Astrocyte of the spinal cord (primary cell): Measurements from ENCODE around the gene STYK1.

Source experiments
- DNase-seq: peaks from one replicate; pipeline ENCODE4 v3.0.0; 2011; ENCODE audit warnings: low read depth, low spot score
- H3K4me3 ChIP-seq: 2 replicates; pipeline ENCODE4 v1.5.1; 2011; ENCODE audit warnings: low read depth, mild to moderate bottlenecking, low read length, moderate library complexity
- CTCF ChIP-seq: IDR thresholded peaks from 2 replicates; pipeline ENCODE4 v1.5.1; 2012; ENCODE audit warnings: low read depth, mild to moderate bottlenecking, low read length, inconsistent platforms
- in situ Hi-C: cut with HindIII; loops from 2 replicates; pipeline ENCODE4 v1.10.0; 2017; ENCODE audit warnings: low sequenced_read_pairs

STYK1 gene

GRCh38 chr12:10709808-10710207, 36.0 kb upstream of the STYK1 start:
- no peak for DNase-seq
- H3K4me3 ChIP-seq, result no peak overlapping the region
- in situ Hi-C loops, result no loop called here
- no peak for TF ChIP-seq CTCF

- in situ Hi-C loops, result no loop called here
- no peak for TF ChIP-seq CTCF
- no peak for DNase-seq
- H3K4me3 ChIP-seq, result no peak overlapping the region
Measured at GRCh38 chr12:10708862-10709261, 35.0 kb upstream of the STYK1 start.

GRCh38 chr12:10705655-10706054, 31.8 kb upstream of the STYK1 start:
- peak; percentile 40 for DNase-seq
- in situ Hi-C loops, result no loop called here
- no peak overlapping the region for H3K4me3 ChIP-seq
- TF ChIP-seq CTCF, result no peak

- in situ Hi-C loops, result no loop called here
- TF ChIP-seq CTCF, result no peak
- DNase-seq, result no peak
- no peak overlapping the region for H3K4me3 ChIP-seq
Measured at GRCh38 chr12:10701843-10702242, 28.0 kb upstream of the STYK1 start.

GRCh38 chr12:10701131-10701681, 27.4 kb upstream of the STYK1 start:
- DNase-seq, result no peak
- in situ Hi-C loops, result no loop called here
- H3K4me3 ChIP-seq, result no peak overlapping the region
- TF ChIP-seq CTCF, result no peak

- no peak for TF ChIP-seq CTCF
- no peak for DNase-seq
- H3K4me3 ChIP-seq, result no peak overlapping the region
- in situ Hi-C loops, result no loop called here
Measured at GRCh38 chr12:10700581-10700980, 26.7 kb upstream of the STYK1 start.

GRCh38 chr12:10697862-10698261, 24.0 kb upstream of the STYK1 start:
- no peak for TF ChIP-seq CTCF
- H3K4me3 ChIP-seq, result no peak overlapping the region
- DNase-seq, result no peak
- in situ Hi-C loops, result no loop called here
